NCI-H1048 (cell line): ENCODE results near the gene PLPP2.
"Not testable (repeated sequence)": the region's sequence is repeated elsewhere in the genome, so short reads cannot be mapped to it uniquely, and the experiment has no call there.

Source experiments
- DNase-seq: peaks from one replicate; lab custom pipeline; 2025; lab: John Stamatoyannopoulos, UW

Gene PLPP2

DNA sequence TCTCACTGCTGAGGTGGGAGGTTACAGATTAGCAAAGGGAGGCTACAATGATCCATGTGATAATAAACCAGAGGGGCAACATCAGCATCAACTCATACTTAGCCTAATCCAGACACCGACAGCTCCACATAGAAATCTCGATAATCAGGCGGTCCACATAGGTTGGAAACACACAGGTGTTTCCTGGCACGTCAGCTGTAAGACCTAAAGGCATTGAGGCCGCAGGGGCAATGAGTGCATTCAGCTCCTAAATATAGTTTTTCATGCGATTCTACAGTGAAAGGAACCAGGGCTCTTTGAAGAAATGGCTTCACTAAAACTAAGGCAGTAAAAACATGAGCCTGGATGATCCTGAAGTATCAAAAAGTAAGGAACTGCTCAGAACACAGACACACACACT lies 19.3 kb downstream of the PLPP2 start:
- no peak for DNase-seq

DNA sequence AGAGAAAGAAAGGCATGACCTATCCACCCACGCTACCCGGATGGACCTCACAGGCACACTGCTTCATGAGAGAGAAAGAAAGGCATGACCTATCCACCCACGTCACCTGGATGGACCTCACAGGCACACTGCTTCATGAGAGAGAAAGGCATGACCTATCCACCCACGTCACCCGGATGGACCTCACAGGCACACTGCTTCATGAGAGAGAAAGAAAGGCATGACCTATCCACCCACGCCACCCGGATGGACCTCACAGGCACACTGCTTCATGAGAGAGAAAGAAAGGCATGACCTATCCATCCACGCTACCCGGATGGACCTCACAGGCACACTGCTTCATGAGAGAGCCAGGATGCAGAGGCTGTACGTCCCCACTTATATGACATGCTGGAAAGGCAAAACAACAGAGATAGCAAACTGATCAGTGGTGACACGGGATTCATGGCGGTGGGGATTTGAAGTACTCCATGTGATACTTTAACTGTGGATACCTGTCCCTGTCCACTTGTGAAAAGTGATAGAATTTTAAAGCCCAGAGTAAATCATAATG lies 20.4 kb downstream of the PLPP2 start:
- not testable (repeated sequence) for DNase-seq

DNA sequence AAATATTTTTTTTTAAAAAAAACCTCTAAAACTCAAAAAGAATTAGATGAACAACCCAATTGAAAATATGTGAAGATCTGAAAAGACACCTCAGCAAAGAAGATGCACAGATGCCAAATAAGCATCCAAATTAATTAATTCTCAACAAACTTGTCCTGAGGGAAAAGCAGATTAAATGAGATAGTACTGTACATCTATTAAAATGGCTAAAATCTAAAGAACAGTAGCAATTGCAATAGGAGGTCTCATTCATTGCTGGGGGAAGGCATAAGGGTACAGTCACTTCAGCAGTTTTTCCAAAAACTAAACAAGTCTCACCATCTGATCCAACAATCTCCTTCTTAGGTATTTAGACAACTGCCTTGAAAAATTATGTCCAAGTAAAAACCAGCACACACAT lies 22.0 kb downstream of the PLPP2 start:
- DNase-seq: no peak

DNA sequence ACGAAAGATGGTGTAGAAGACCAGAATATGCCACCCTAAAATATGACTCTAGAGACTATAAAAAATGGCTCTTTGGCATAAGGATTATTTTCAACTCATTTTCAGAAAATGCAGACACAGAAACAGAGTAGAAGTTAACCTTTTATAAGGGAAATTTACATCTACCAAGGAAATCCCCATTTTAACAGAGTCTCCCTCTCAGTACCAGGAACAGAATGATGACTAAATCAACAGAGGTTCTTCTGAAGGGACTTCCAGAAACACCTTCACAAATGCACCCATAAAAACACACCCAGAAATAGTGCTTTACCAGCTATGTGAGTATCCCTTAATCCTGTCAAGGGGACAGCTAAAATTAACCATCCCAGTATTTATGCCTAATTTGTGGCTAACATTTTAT lies 29.1 kb downstream of the PLPP2 start:
- DNase-seq: no peak

DNA sequence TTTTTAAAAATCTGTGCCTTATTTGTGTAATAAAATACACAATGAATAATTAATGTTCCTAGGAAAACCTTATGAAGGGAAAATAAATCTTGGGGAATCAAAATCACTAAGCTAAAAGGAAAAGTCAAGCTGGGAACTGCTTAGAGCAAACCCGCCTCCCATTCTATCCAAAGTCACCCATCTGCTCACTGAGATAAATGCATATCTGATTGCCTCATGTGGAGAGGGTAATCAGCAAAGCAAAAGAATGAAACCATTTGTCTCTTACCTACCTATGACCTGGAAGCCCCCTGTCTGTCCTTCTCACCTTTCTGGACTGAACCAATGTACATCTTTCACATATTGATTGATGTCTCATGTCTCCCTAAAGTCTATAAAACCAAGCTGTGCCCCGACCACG lies 34.4 kb downstream of the PLPP2 start:
- not testable (repeated sequence) for DNase-seq

DNA sequence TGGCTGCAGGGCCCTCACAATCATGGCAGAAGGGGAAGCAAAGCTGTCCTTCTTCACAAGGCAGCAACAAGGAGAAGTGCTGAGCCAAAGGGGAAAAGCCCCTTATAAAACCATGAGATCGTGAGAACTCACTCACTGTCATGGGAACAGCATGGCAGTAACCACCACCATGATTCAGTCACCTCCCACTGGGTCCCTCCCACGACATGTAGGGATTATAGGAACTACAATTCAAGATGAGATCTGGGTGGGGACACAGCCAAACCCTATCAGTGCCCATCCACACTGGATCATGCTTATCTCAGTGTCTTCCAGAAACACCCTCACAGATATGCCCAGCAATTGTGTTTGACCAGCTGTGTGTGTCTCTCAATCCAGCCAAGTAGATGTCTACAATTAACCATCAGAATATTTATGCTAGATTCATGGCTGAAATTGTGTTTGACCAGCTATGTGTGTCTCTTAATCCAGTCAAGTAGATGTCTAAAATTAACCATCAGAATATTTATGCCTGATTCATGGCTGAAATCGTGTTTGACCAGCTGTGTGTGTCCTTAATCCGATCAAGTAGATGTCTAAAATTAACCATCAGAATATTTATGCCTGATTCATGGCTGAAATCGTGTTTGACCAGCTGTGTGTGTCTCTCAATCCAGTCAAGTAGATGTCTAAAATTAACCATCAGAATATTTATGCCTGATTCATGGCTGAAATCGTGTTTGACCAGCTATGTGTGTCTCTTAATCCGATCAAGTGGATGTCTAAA lies 38.6 kb downstream of the PLPP2 start:
- not testable (repeated sequence) for DNase-seq

DNA sequence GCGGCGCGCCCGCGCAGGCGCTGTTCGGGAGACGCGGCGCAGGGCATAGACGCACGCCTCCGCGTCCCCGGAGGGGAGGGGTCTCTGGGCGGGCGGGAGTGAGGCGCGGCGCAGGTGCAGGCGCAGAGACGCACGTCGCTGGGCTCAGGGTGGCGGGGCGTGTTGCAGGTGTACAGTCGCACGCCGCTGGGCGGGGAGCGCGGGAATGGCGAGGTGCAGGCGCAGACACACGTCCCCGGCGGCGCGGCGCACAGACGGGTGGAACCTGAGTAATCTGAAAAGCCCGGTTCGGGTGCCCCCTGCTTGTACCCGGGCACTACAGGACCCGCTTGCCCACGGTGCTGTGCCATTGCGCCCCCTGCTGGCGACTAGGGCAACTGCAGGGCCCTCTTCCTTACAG lies 44.7 kb downstream of the PLPP2 start:
- no peak for DNase-seq

DNA sequence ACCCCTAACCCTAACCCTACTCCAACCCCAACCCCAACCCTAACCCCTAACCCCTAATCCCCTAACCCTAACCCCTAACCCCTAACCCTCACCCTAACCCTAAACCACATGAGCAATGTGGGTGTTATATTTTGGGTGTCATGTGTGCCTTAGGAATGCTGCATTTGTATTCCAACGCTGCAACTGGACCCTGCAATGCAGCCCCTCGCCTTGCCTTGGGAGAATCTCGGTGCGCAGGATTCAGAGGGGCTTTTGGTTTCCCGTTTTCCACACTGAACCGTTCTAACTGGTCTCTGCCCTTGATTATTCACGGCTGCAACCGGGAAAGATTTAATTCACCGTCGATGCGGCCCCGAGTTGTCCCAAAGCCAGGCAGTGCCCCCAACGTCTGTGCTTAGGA lies 45.3 kb downstream of the PLPP2 start:
- not testable (repeated sequence) for DNase-seq

DNA sequence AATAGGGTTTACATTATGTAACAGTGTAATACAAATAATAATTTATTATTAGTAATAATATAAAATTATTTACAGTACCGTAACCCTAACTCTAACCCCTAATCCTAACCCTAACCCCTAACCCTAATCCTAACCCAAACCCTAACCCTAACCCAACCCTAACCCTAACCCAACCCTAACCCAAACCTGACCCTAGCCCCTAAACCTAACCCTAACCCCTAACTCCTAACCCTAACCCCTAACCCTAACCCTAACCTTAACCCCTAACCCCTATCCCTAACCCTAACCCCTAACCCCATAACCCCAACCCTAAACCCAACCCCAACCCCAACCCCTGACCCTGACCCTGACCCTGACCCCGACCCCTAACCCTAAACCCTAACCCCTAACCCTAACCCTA lies 45.7 kb downstream of the PLPP2 start:
- DNase-seq: no peak
